PC-3 (cell line): Measurements from ENCODE around the gene PANK4. TPM values are rescaled to one million over a fixed set of nuclear protein-coding genes. Genes with fewer than 3 reads are reported as not detected.
A peak's percentile ranks its signal among the peaks of the same experiment; 100 is the strongest.

Experiments used
- ATAC-seq: fragments of 200-7000 bp; cut with Tn5 transposase; 2 replicates; pipeline ENCODE4 v1.9.1; 2020; ENCODE audit warnings: mild to moderate bottlenecking, moderate library complexity
- BruUV-seq: library from RNA; stranded (reverse); fragments of 400-500 nt; replicated peaks from 2 replicates; lab custom pipeline; 2021; lab: Mats Ljungman, UMichigan
- CTCF ChIA-PET: fragments of 300-600 bp; sonication (Branson Sonifier 250); formaldehyde crosslinking; loops from one replicate; lab custom pipeline; 2022; ENCODE audit warnings: antibody characterized with exemption; lab: Charles Lee
- POLR2A ChIA-PET: fragments of 300-600 bp; sonication (Branson Sonifier 250); formaldehyde crosslinking; loops from one replicate; lab custom pipeline; 2022; ENCODE audit warnings: antibody characterized with exemption; ENCODE audit not compliant: unreplicated experiment; lab: Charles Lee
- DNase-seq: peaks from one replicate; pipeline ENCODE4 v3.0.0-alpha.2; 2015
- H2AFZ ChIP-seq: fragments of 300-600 bp; sonication (generic); 2 replicates; pipeline ENCODE4 v1.6.0; 2016; ENCODE audit warnings: antibody characterized with exemption, low read length
- H3F3A ChIP-seq: fragments of 300-600 bp; sonication (generic); one replicate; pipeline ENCODE4 v1.6.0; 2017; ENCODE audit warnings: antibody characterized with exemption, low read length, control low read depth, mild to moderate bottlenecking; ENCODE audit not compliant: unreplicated experiment
- H3K27ac ChIP-seq: fragments of 300-600 bp; sonication (generic); 2 replicates; pipeline ENCODE4 v1.5.1; 2016; ENCODE audit warnings: mild to moderate bottlenecking, low read length
- H3K27me3 ChIP-seq: fragments of 300-600 bp; sonication (generic); 2 replicates; pipeline ENCODE4 v1.6.1; 2016; ENCODE audit warnings: low read length, mixed read lengths
- H3K36me3 ChIP-seq: fragments of 300-600 bp; sonication (generic); 2 replicates; pipeline ENCODE4 v1.6.1; 2016; ENCODE audit warnings: low read depth, mixed run types, low read length, mixed read lengths
- H3K4me1 ChIP-seq: fragments of 300-600 bp; sonication (generic); 2 replicates; pipeline ENCODE4 v1.5.1; 2016; ENCODE audit warnings: low read length; ENCODE audit not compliant: insufficient read depth
- H3K4me2 ChIP-seq: fragments of 300-600 bp; sonication (generic); 2 replicates; pipeline ENCODE4 v1.6.0; 2016; ENCODE audit warnings: low read length
- H3K4me3 ChIP-seq: fragments of 300-600 bp; sonication (generic); 2 replicates; pipeline ENCODE4 v1.5.1; 2016; ENCODE audit warnings: mild to moderate bottlenecking, low read length, mixed read lengths
- H3K79me2 ChIP-seq: fragments of 300-600 bp; sonication (generic); 2 replicates; pipeline ENCODE4 v1.6.1; 2017; ENCODE audit warnings: low read length, mixed read lengths
- H3K9ac ChIP-seq: fragments of 300-600 bp; sonication (generic); 2 replicates; pipeline ENCODE4 v1.6.0; 2016; ENCODE audit warnings: mild to moderate bottlenecking, low read length
- H3K9me2 ChIP-seq: fragments of 300-600 bp; sonication (generic); replicated peaks from 2 replicates; pipeline ENCODE4 v1.6.1; 2016; ENCODE audit warnings: mixed run types, low read length, mixed read lengths
- H3K9me3 ChIP-seq: fragments of 300-600 bp; sonication (generic); 2 replicates; pipeline ENCODE4 v1.6.1; 2016; ENCODE audit warnings: low read length, mixed read lengths
- H4K20me1 ChIP-seq: fragments of 300-600 bp; sonication (generic); 2 replicates; pipeline ENCODE4 v1.6.1; 2016; ENCODE audit warnings: low read length, mixed read lengths
- EZH2 ChIP-seq: fragments of 300-600 bp; sonication (generic); IDR thresholded peaks from one replicate; pipeline ENCODE4 v1.6.1; 2017; ENCODE audit warnings: antibody characterized with exemption, mild to moderate bottlenecking, low read length; ENCODE audit not compliant: unreplicated experiment
- EZH2phosphoT487 ChIP-seq: fragments of 300-600 bp; sonication (generic); IDR thresholded peaks from 2 replicates; pipeline ENCODE4 v1.6.1; 2018; ENCODE audit warnings: mild to moderate bottlenecking, antibody characterized with exemption, low read length, borderline replicate concordance
- intact Hi-C: fragments of 100-400 bp; cut with micrococcal nuclease; formaldehyde crosslinking; loops from 2 replicates; pipeline ENCODE4 v1.9.0; 2023
- total RNA-seq: library from RNA; depleted of rRNA; stranded (reverse); fragments of >200 nt; gene quantifications from 2 replicates; pipeline ENCODE4 v1.2.3, GENCODE V29; 2014
- TF ChIP-seq, protein P1 (sequence below): fragments of 300-600 bp; sonication (generic); conservative IDR thresholded peaks from 2 replicates; pipeline ENCODE4 v1.5.1; 2017; ENCODE audit warnings: antibody characterized with exemption, low read depth, mild to moderate bottlenecking, low read length

PANK4 gene
- total RNA-seq, 1 experiment from 2014 or later, result 69.4 TPM

DNA sequence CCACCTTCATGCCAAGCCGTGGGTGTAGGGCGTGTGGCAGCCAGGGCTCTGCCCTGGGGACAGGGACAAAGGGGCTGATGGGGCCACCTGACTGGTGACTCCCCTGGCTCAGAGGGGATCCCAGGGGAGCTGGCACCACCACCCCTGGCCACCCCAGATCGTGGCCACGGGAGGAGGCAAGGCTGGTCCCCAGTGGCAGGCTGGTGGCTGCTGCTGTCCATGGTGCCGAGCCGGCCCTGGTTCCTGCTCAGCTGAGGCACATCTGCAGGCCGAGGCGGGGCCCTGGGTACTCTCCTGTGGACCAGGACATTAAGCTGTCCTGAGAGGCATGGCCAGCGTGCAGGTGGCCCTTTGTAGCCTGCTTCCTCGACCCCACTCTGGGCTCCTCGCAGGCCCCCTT, 43.8 kb downstream of the PANK4 start:
- intact Hi-C loops, result no loop called here
- no peaks in the 10 kb centered on the region for H3F3A ChIP-seq
- no peaks in the 10 kb centered on the region for H3K9me2 ChIP-seq
- H3K4me1 ChIP-seq, result no peaks in the 10 kb centered on the region
- no peaks in the 10 kb centered on the region for H4K20me1 ChIP-seq
- no peaks in the 10 kb centered on the region for H3K27me3 ChIP-seq
- TF ChIP-seq EZH2 (no peak), EZH2phosphoT487 (no peak)
- TF ChIP-seq, protein P1, sequence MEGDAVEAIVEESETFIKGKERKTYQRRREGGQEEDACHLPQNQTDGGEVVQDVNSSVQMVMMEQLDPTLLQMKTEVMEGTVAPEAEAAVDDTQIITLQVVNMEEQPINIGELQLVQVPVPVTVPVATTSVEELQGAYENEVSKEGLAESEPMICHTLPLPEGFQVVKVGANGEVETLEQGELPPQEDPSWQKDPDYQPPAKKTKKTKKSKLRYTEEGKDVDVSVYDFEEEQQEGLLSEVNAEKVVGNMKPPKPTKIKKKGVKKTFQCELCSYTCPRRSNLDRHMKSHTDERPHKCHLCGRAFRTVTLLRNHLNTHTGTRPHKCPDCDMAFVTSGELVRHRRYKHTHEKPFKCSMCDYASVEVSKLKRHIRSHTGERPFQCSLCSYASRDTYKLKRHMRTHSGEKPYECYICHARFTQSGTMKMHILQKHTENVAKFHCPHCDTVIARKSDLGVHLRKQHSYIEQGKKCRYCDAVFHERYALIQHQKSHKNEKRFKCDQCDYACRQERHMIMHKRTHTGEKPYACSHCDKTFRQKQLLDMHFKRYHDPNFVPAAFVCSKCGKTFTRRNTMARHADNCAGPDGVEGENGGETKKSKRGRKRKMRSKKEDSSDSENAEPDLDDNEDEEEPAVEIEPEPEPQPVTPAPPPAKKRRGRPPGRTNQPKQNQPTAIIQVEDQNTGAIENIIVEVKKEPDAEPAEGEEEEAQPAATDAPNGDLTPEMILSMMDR, result no peak
- H3K79me2 ChIP-seq, result no peaks in the 10 kb centered on the region
- H3K9ac ChIP-seq, result no peak overlapping the region
- no peak for DNase-seq
- no peak overlapping the region for H2AFZ ChIP-seq
- no TSS peak for BruUV-seq
- H3K9me3 ChIP-seq, result no peaks in the 10 kb centered on the region
- CTCF ChIA-PET, result no interaction called here
- peak; percentile 20; the same call in 1 of the 2 replicates for ATAC-seq
- H3K4me3 ChIP-seq, result no peak overlapping the region
- no peak overlapping the region for H3K27ac ChIP-seq
- H3K4me2 ChIP-seq, result no peak overlapping the region
- POLR2A ChIA-PET, result interaction anchor here (0.6 kb wide), 1 partner anchor 1200 kb away, joined by 3 read pairs; no protein-coding TSS in a partner anchor
- H3K36me3 ChIP-seq, result no peaks in the 10 kb centered on the region

DNA sequence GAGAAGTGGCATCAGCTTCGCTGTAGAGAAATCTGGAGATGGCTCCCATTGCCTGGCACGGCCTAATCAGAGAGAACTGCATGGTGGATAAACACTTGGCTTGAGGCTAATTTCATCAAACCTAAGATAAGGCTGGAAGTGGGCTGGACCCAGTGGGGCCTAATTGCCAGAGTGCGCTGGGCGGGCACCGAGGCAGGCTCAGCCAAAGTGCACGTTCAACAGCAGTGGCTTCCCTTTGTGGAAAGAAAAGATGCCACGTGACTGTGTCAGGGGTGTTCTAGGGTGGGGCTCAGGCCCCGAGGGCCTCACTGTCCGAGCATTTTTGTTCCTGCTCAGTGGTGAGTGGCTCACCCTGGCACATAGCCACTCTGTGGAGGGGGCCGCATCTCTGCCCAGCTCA, 44.5 kb downstream of the PANK4 start:
- ChIA-PET CTCF (no interaction called here), POLR2A (no interaction called here)
- Histone ChIP-seq H2AFZ (no peak overlapping the region), H3K4me1 (no peaks in the 10 kb centered on the region), H3K36me3 (no peaks in the 10 kb centered on the region), H3K4me3 (no peak overlapping the region), H3K9me3 (no peaks in the 10 kb centered on the region), H3K9me2 (no peaks in the 10 kb centered on the region), H3K27me3 (no peaks in the 10 kb centered on the region), H3F3A (no peaks in the 10 kb centered on the region), H3K9ac (no peak overlapping the region), H4K20me1 (no peaks in the 10 kb centered on the region), H3K4me2 (no peak overlapping the region), H3K79me2 (no peaks in the 10 kb centered on the region), H3K27ac (no peak overlapping the region)
- intact Hi-C loops, result no loop called here
- peak; percentile 37 for DNase-seq
- no peak for TF ChIP-seq EZH2phosphoT487
- ATAC-seq, result peak; percentile 34
- no TSS peak for BruUV-seq

DNA sequence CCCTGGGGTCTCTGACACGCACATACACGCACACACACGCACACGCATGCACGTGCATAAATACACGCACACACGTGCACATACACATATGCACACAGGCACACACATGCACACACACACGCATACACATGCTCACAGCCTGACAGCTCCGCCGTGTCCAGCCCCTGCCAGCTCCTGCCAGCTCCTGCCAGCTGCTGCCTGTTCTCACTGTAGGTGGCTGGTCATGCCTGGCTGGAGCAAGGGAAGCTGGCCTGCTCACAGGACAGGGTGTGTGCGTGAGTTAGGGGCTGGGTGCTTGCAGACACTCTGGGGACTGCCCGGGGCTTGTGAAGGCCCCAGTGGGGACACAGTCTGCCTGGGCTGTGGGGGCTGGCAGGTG, 45.4 kb downstream of the PANK4 start:
- no peak overlapping the region for H3K27ac ChIP-seq

More for the DNA sequence above, 45.4 kb downstream of the PANK4 start:
- H3K4me2 ChIP-seq, result no peak overlapping the region
- ATAC-seq, result no peak; the same call in 1 of the 2 replicates
- H3K79me2 ChIP-seq, result no peaks in the 10 kb centered on the region
- H3K9me3 ChIP-seq, result no peaks in the 10 kb centered on the region
- no peak overlapping the region for H2AFZ ChIP-seq
- DNase-seq, result no peak
- ChIA-PET POLR2A (no interaction called here), CTCF (interaction anchor here (1.2 kb wide), 1 partner anchor 21 kb away, joined by 5 read pairs; no protein-coding TSS in a partner anchor)
- H4K20me1 ChIP-seq, result no peaks in the 10 kb centered on the region
- H3K36me3 ChIP-seq, result no peaks in the 10 kb centered on the region
- no peaks in the 10 kb centered on the region for H3K9me2 ChIP-seq
- TF ChIP-seq, protein P1, result no peak
- TF ChIP-seq EZH2 (no peak), EZH2phosphoT487 (no peak)
- H3K4me3 ChIP-seq, result no peak overlapping the region
- intact Hi-C loops, result no loop called here
- no peak overlapping the region for H3K9ac ChIP-seq
- BruUV-seq, result no TSS peak
- no peaks in the 10 kb centered on the region for H3K27me3 ChIP-seq
- H3K4me1 ChIP-seq, result no peaks in the 10 kb centered on the region
- H3F3A ChIP-seq, result no peaks in the 10 kb centered on the region
